ENCODE results near the gene ADSS1.

- TF ChIP-seq TEAD1 (CRISPR knock-in tag; IDR thresholded peaks at IDR 0.05): no peak
- TF ChIP-seq, protein P1, sequence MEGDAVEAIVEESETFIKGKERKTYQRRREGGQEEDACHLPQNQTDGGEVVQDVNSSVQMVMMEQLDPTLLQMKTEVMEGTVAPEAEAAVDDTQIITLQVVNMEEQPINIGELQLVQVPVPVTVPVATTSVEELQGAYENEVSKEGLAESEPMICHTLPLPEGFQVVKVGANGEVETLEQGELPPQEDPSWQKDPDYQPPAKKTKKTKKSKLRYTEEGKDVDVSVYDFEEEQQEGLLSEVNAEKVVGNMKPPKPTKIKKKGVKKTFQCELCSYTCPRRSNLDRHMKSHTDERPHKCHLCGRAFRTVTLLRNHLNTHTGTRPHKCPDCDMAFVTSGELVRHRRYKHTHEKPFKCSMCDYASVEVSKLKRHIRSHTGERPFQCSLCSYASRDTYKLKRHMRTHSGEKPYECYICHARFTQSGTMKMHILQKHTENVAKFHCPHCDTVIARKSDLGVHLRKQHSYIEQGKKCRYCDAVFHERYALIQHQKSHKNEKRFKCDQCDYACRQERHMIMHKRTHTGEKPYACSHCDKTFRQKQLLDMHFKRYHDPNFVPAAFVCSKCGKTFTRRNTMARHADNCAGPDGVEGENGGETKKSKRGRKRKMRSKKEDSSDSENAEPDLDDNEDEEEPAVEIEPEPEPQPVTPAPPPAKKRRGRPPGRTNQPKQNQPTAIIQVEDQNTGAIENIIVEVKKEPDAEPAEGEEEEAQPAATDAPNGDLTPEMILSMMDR (IDR thresholded peaks at IDR 0.05): no peak
- TF ChIP-seq IRF2 (CRISPR knock-in tag; IDR thresholded peaks at IDR 0.05; ENCODE audit: borderline replicate concordance, low read depth): no peak
- no peak for TF ChIP-seq JUN (CRISPR knock-in tag; IDR thresholded peaks at IDR 0.05)
- no peak for TF ChIP-seq FOXP1 (CRISPR knock-in tag; IDR thresholded peaks at IDR 0.05; ENCODE audit: borderline replicate concordance)
- no peak for TF ChIP-seq NFE2L1 (CRISPR knock-in tag; IDR thresholded peaks at IDR 0.05)
- TF ChIP-seq, protein P2, sequence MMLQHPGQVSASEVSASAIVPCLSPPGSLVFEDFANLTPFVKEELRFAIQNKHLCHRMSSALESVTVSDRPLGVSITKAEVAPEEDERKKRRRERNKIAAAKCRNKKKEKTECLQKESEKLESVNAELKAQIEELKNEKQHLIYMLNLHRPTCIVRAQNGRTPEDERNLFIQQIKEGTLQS (CRISPR knock-in tag; conservative IDR thresholded peaks at IDR 0.05): no peak
- TF ChIP-seq ZNF263 (CRISPR knock-in tag; IDR thresholded peaks at IDR 0.05; ENCODE audit: low read depth): no peak
These were observed 5.9 kb upstream of the ADSS1 start for GRCh38 chr14:104718147-104718546.
